ENCODE measurements around the gene PRKAG1.

- TF ChIP-seq CTCF (conservative IDR thresholded peaks at IDR 0.05; ENCODE audit: low read depth, low read length) = no peak
- no peak for TF ChIP-seq EZH2 (IDR thresholded peaks at IDR 0.05; ENCODE audit: borderline replicate concordance, low read depth, low read length, poor library complexity, severe bottlenecking)
These were observed 41.0 kb upstream of the PRKAG1 start for GRCh38 chr12:49059299-49060171.

Data from A673 (cell line).